ENCODE results near the gene HOXD9. TPM values are rescaled to one million over a fixed set of nuclear protein-coding genes. Genes with fewer than 3 reads are reported as not detected.

HOXD9 gene
- polyA plus RNA-seq, 10 donors = 4.8 to 11.5 (median 5.7) TPM

- peak in 1 of 3 donors; percentile 41 for DNase-seq
These were observed 37.3 kb upstream of the HOXD9 start for GRCh38 chr2:176085120-176085788.

DNA sequence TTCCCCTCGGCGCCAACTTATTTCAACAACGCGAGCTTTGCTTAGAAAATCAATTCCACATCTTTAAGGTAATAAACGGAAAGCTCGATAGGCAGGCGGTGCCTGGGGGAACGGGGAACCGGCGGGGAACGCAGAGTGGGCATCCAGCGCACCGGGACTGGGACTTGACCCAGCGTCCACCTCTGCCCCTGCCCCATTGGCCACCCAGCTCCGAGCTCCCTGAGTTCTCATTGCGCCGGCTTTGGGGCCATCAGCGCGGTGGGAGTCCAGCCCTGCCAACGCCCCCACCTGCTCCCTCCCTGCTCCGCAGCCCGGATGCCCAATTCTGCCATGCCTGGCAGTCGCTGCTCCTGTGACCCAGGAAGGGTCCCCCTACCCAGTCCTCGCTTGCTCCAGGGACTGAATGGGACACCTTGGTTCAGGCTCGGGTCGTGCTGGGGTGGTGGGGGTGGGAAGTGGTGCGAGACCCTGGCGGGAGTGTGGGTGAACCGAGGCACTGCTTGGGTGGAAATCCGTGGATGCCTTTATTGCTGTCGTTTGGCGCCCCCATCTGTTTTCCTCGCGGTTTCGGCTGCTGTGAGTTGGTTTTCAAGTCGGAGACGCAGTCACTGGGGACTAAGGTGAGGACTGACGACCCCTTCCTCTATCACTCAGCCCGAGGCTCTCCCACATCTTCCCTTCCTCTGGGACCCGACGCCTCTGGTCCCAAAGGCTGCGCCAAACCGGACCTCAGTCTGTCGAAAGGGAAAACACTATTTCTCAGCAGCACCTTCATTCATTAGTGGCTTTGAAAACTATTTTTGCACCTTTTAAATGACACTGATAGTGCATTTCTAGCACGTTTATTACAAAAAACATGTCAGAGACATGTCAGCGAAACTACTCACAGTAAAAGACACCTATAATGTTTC lies 36.4 kb upstream of the HOXD9 start:
- peak in 1 of 3 donors; percentile 77 for DNase-seq

GRCh38 chr2:176087330-176088047 lies 35.0 kb upstream of the HOXD9 start:
- no peak for DNase-seq

- peak in 2 of 3 donors; percentile 73 to 86 for DNase-seq
These were observed 34.2 kb upstream of the HOXD9 start for GRCh38 chr2:176088048-176088936.

GRCh38 chr2:176088937-176089842 lies 33.3 kb upstream of the HOXD9 start:
- DNase-seq = no peak

DNA sequence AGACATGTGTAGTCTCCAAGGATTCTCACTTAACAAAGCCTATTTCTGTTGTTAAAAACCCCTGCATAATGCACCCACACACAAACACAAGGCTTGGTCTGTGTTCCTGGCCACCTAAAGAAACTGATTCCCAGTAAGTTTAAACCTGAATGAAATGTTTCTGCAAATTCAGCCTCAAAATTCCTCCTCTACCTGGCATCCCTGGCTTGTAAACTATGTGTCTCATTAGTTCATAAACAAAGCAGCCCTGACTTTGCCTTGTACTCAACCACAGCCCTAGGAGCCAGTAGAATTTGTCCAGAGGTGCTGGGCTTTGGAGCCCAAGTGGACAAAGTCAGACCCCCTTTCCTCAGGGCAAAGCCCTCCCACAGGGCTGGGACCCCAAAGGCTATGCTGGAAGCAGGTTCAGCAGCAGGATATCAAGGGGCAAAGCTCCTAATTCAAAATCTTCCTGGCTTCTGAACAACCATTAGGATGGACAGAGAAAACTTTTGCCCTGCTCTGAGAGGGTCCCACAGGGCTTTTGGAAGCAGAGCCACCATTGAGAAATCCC lies 32.6 kb upstream of the HOXD9 start:
- no peak for DNase-seq

- DNase-seq = no peak
These were observed 31.7 kb upstream of the HOXD9 start for GRCh38 chr2:176090862-176091261.

DNA sequence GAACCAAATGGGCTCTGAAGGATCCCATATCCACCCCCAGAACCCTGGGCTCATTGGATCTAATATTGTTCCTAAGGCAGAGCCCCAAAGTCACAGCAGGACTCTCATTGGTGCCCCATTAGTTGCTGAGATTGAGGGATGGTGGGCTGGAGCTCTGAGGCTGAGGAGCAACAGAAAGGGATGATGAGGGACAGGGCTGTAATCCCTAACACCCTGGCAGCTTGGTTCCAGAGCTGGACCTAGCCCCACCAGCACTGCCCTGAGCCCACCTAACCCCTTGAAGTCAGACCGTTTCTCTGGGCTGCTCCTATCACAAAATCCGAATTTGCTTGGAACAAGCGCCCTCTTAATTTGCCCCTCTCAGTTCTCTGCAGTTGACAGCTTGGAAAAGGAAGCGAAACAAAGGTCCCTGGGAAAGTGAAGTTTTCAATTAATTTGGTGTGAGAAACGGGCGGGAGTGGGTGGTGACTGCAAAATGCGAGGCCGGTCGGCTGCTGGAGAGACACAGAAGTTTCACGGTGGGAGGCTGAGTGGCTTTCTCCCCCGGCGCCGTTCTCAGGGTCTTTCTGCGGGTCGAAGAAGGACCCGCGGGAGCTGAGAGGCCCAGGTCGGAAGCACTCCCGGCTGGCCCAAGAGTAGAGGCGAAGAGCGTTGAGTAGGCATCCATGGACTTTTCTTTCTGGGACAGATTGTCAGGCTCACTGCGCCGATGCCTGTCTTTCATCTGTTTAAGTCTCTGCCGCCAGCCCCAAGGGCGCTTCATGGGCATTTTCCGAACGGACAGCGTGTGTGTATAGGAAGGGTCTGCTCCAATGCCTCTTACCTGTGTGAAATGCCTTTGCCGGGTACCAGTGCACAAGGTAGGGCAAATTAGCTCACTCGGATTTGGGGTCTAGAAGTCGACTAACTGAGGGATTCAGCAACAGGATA lies 30.9 kb upstream of the HOXD9 start:
- no peak for DNase-seq

DNA sequence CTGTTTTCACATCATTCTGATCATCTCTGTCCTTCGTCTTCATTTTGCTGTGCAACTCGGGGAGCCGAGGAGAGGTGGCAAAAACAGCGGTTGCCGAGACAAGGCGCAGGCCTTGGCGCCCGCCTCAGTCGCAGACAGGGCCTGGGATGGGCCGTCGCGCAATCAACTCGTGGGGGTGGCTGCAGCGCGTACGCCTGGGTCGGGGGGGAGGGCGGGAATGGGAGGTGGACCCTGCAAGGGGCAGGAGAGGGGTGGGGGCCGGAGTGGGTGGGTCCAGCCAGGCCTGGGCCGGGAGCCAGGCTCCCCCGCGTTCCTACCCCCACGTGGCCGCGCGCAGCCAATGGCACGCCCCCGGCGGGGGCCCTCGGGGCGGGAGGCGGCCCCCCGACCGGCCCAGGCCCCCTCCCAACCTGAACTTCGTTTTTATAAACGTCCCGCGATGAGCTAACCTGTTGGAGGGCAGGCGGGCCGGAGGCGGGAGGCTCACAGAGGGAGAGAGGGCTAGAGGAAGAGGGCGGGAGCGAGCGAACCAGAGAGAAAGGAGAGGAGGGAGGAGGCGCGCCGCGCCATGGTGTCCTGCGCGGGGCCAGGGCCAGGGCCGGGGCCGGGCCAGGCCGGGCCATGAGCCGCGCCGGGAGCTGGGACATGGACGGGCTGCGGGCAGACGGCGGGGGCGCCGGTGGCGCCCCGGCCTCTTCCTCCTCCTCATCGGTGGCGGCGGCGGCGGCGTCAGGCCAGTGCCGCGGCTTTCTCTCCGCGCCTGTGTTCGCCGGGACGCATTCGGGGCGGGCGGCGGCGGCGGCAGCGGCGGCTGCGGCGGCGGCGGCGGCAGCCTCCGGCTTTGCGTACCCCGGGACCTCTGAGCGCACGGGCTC lies 30.0 kb upstream of the HOXD9 start, which contains the start of gene HOXD13:
TSS of gene HOXD13 (plus strand) at position 452 of the 875 bp plus-strand sequence. CDS start at position 622, 170 bp downstream.
- DNase-seq = peak in 1 of 3 donors; percentile 72

GRCh38 chr2:176093145-176093897 lies 29.2 kb upstream of the HOXD9 start:
- peak in 1 of 3 donors; percentile 68 for DNase-seq

- no peak for DNase-seq
These were observed 28.6 kb upstream of the HOXD9 start for GRCh38 chr2:176093898-176094249.

DNA sequence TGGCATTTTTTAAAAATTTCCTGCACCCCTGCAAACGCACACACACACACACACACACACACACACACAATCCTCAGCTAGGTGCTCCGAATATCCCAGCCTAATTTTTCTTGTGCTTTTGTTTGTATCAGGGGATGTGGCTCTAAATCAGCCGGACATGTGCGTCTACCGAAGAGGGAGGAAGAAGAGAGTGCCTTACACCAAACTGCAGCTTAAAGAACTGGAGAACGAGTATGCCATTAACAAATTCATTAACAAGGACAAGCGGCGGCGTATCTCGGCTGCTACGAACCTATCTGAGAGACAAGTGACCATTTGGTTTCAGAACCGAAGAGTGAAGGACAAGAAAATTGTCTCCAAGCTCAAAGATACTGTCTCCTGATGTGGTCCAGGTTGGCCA lies 28.2 kb upstream of the HOXD9 start:
- DNase-seq = no peak

- no peak for DNase-seq
These were observed 27.1 kb upstream of the HOXD9 start for GRCh38 chr2:176095421-176095820.

- DNase-seq = peak in 1 of 3 donors; percentile 82
These were observed 26.1 kb upstream of the HOXD9 start for GRCh38 chr2:176096243-176096985.

- DNase-seq = no peak
These were observed 25.3 kb upstream of the HOXD9 start for GRCh38 chr2:176096986-176097819.

Data from muscle of back (tissue), 11 donors.